BJ (cell line): ENCODE results near the gene FBXW4. TPM values are rescaled to one million over a fixed set of nuclear protein-coding genes. Genes with fewer than 3 reads are reported as not detected.

Source experiments
- CTCF ChIA-PET: fragments of 350-600 bp; formaldehyde crosslinking; extraction: SDS; loops from one replicate; lab custom pipeline; 2021; ENCODE audit warnings: antibody characterized with exemption, inconsistent platforms; lab: Yijun Ruan, JAX
- POLR2A ChIA-PET: fragments of 300-600 bp; sonication (Branson Sonifier 250); formaldehyde crosslinking; extraction: SDS; loops from one replicate; lab custom pipeline; 2021; ENCODE audit warnings: antibody characterized with exemption; lab: Charles Lee
- DNase-seq: peaks from one replicate; pipeline ENCODE4 v3.0.0-alpha.2; 2011; ENCODE audit warnings: low read depth
- H3K27me3 ChIP-seq: 2 replicates; pipeline ENCODE4 v1.6.0; 2011; ENCODE audit warnings: low read length; ENCODE audit not compliant: control insufficient read depth, insufficient read depth
- H3K36me3 ChIP-seq: 2 replicates; pipeline ENCODE4 v1.5.1; 2011; ENCODE audit warnings: low read length; ENCODE audit not compliant: control insufficient read depth, insufficient read depth
- H3K4me3 ChIP-seq: 2 replicates; pipeline ENCODE4 v1.5.1; 2011; ENCODE audit warnings: low read depth, mild to moderate bottlenecking, control low read depth, low read length
- CTCF ChIP-seq: IDR thresholded peaks from 2 replicates; pipeline ENCODE4 v1.5.1; 2011; ENCODE audit warnings: low read depth, mild to moderate bottlenecking, control low read depth, inconsistent platforms, low read length, moderate library complexity; ENCODE audit not compliant: insufficient read depth
- polyA plus RNA-seq: library from polyadenylated mRNA; depleted of rRNA; stranded (reverse); fragments of >200 nt; gene quantifications from 2 replicates; pipeline ENCODE4 v1.2.3, GENCODE V29; 2011

Gene FBXW4
- polyA plus RNA-seq, 1 experiment, result 31.2 TPM

- no peak for TF ChIP-seq CTCF
- DNase-seq, result no peak
- Histone ChIP-seq H3K27me3 (no peaks in the 10 kb centered on the region), H3K4me3 (no peak overlapping the region), H3K36me3 (no peaks in the 10 kb centered on the region)
- POLR2A ChIA-PET, result no interaction called here
- CTCF ChIA-PET, result interaction anchor here (0.9 to 1.0 kb wide), 4 partner anchors 13 to 102 kb away, joined by 3 to 4 read pairs (median 3); no protein-coding TSS in a partner anchor
These were observed 9.4 kb upstream of the FBXW4 start for GRCh38 chr10:101704331-101704730.

- POLR2A ChIA-PET, result no interaction called here
- TF ChIP-seq CTCF, result no peak
- no peak for DNase-seq
- H3K27me3 ChIP-seq, result no peaks in the 10 kb centered on the region
- CTCF ChIA-PET, result no interaction called here
- H3K4me3 ChIP-seq, result no peak overlapping the region
- H3K36me3 ChIP-seq, result no peaks in the 10 kb centered on the region
These were observed 1.7 kb upstream of the FBXW4 start for GRCh38 chr10:101696632-101697031.

GRCh38 chr10:101695404-101695890 is 477 bp upstream of the FBXW4 start:
- TF ChIP-seq CTCF, result no peak
- no peak for DNase-seq
- Histone ChIP-seq H3K36me3 (no peaks in the 10 kb centered on the region), H3K4me3 (peak overlapping the region; percentile 94), H3K27me3 (no peaks in the 10 kb centered on the region)
- ChIA-PET CTCF (interaction anchor here (0.9 kb wide), 1 partner anchor 30 kb away, joined by 3 read pairs; no protein-coding TSS in a partner anchor), POLR2A (no interaction called here)

GRCh38 chr10:101693978-101694673 is 844 bp downstream of the FBXW4 start:
- CTCF ChIA-PET, result interaction anchor here (1.2 to 1.5 kb wide), 3 partner anchors 11 to 480 kb away, joined by 3 to 6 read pairs (median 5); no protein-coding TSS in a partner anchor
- H3K36me3 ChIP-seq, result no peaks in the 10 kb centered on the region
- H3K27me3 ChIP-seq, result no peaks in the 10 kb centered on the region
- peak overlapping the region; percentile 94 for H3K4me3 ChIP-seq
- no peak for TF ChIP-seq CTCF
- no peak for DNase-seq
- POLR2A ChIA-PET, result no interaction called here

GRCh38 chr10:101693651-101693977 is 1.4 kb downstream of the FBXW4 start:
- Histone ChIP-seq H3K36me3 (no peaks in the 10 kb centered on the region), H3K27me3 (no peaks in the 10 kb centered on the region), H3K4me3 (peak overlapping the region; percentile 94)
- no peak for DNase-seq
- no peak for TF ChIP-seq CTCF
- ChIA-PET POLR2A (no interaction called here), CTCF (interaction anchor here (0.9 to 1.5 kb wide), 4 partner anchors 11 to 480 kb away, joined by 3 to 6 read pairs (median 4); no protein-coding TSS in a partner anchor)
